ENCODE data around the gene ZNF367. TPM values are rescaled to one million over a fixed set of nuclear protein-coding genes. Genes with fewer than 3 reads are reported as not detected.

The ZNF367 gene
- polyA plus RNA-seq, 1 donor (not counting 4 experiments of a cell fraction or from before 2014, with no cell fraction given) = 2.2 TPM

DNA sequence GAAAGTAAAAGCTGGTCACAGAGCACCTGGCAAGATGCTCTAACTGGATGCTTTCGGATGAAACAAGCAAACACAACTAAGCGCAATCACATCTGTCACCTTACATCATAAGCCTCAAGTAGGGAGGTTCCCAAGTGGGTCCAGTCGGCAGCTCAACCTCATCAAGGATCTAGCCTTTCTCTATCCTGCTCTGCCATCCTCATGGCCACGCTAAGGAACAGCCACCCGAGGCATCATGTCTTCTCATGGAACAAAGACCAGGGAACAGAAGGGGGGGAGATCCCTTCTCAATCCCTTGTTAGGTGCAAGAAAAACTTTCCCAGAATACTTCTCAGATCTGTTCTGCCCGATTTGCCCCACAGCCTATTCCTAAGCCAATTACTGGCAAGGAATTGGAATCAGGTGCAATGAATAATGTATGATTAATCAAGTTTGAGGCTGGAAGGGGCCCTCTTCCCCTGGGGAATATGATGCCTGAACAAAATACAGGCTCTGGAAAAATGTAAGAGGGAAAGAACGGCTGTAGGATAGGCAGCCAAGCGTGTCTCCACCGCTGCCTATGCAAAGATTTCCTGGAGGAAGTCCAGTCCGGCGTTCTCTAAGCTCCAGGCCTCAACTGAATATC is 30.5 kb upstream of the ZNF367 start:
- DNase-seq (ENCODE audit: low read depth, low spot score) = no peak
- Histone ChIP-seq H3K4me1 (ENCODE audit: control insufficient read depth, extremely low read depth, insufficient read depth, low read length) (peaks cover 10% of the 10 kb centered on the region), H3K9me1 (ENCODE audit: control insufficient read depth, extremely low read depth, insufficient read depth, low read length) (no peaks in the 10 kb centered on the region), H3K27me3 (ENCODE audit: control insufficient read depth, extremely low read depth, insufficient read depth, low read length) (no peaks in the 10 kb centered on the region), H3K27ac (ENCODE audit: control insufficient read depth, insufficient read depth, low read length) (no peak overlapping the region), H4K20me1 (ENCODE audit: control insufficient read depth, extremely low read depth, insufficient read depth, low read length) (no peaks in the 10 kb centered on the region), H3K9me3 (ENCODE audit: control insufficient read depth, low read depth, low read length) (no peaks in the 10 kb centered on the region), H3K36me3 (ENCODE audit: control insufficient read depth in 2 of 2, extremely low read depth in 1 of 2, insufficient read depth in 2 of 2, low read length in 2 of 2) (no peaks in the 10 kb centered on the region), H3K9ac (ENCODE audit: control insufficient read depth, extremely low read depth, insufficient read depth, low read length) (no peak overlapping the region), H3K79me2 (ENCODE audit: control insufficient read depth, insufficient read depth, low read length) (peaks cover 11% of the 10 kb centered on the region), H3K4me3 (ENCODE audit: control insufficient read depth in 2 of 3, extremely low read depth in 1 of 3, insufficient read depth in 2 of 3, low read depth in 1 of 3, low read length in 3 of 3) (no peak overlapping the region), H3K4me2 (ENCODE audit: control insufficient read depth, extremely low read depth, insufficient read depth, low read depth, low read length) (no peak overlapping the region), H2AFZ (ENCODE audit: control insufficient read depth, low read length) (no peak overlapping the region)
- FAIRE-seq = no peak
- TF ChIP-seq EZH2 (IDR thresholded peaks at IDR 0.05; ENCODE audit: low read length) = no peak
- TF ChIP-seq, protein P1, sequence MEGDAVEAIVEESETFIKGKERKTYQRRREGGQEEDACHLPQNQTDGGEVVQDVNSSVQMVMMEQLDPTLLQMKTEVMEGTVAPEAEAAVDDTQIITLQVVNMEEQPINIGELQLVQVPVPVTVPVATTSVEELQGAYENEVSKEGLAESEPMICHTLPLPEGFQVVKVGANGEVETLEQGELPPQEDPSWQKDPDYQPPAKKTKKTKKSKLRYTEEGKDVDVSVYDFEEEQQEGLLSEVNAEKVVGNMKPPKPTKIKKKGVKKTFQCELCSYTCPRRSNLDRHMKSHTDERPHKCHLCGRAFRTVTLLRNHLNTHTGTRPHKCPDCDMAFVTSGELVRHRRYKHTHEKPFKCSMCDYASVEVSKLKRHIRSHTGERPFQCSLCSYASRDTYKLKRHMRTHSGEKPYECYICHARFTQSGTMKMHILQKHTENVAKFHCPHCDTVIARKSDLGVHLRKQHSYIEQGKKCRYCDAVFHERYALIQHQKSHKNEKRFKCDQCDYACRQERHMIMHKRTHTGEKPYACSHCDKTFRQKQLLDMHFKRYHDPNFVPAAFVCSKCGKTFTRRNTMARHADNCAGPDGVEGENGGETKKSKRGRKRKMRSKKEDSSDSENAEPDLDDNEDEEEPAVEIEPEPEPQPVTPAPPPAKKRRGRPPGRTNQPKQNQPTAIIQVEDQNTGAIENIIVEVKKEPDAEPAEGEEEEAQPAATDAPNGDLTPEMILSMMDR (optimal IDR thresholded peaks at IDR 0.05 in 1 of 3, IDR thresholded peaks at IDR 0.05 in 1 of 3, conservative IDR thresholded peaks at IDR 0.05 in 1 of 3; ENCODE audit: extremely low read depth in 1 of 3, insufficient read depth in 2 of 3, low read length in 3 of 3) = no peak
- dilution Hi-C loops (cut with MboI; ENCODE audit: extremely low pct_ligation_motif_present, low sequenced_read_pairs) = no loop called here

DNA sequence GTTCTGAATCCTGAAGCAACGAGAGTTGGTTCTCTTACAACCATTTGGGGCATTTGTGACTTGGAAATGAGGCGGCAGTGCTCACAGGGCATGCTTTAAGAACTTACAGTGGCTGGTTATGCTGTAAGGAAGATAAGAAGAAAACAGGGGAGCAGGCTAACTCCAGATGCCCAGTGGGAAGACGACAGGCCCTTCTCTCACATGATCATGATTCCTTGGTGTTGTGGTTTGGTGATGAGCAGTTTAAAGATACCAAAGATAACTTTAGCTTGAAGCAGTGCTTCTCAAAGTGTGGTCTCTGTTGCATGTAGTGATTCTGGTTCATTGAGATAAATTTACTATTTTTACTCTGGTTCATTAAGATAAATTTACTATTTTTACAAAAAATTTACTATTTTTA is 29.2 kb upstream of the ZNF367 start:
- FAIRE-seq = no peak
- DNase-seq (ENCODE audit: low read depth, low spot score) = no peak
- H3K27me3 ChIP-seq (ENCODE audit: control insufficient read depth, extremely low read depth, insufficient read depth, low read length) = no peaks in the 10 kb centered on the region
- H3K36me3 ChIP-seq (ENCODE audit: control insufficient read depth in 2 of 2, extremely low read depth in 1 of 2, insufficient read depth in 2 of 2, low read length in 2 of 2) = no peaks in the 10 kb centered on the region
- TF ChIP-seq, protein P1 (optimal IDR thresholded peaks at IDR 0.05 in 1 of 3, IDR thresholded peaks at IDR 0.05 in 1 of 3, conservative IDR thresholded peaks at IDR 0.05 in 1 of 3; ENCODE audit: extremely low read depth in 1 of 3, insufficient read depth in 2 of 3, low read length in 3 of 3) = no peak
- no peak for TF ChIP-seq EZH2 (IDR thresholded peaks at IDR 0.05; ENCODE audit: low read length)
- no peak overlapping the region for H3K9ac ChIP-seq (ENCODE audit: control insufficient read depth, extremely low read depth, insufficient read depth, low read length)
- dilution Hi-C loops (cut with MboI; ENCODE audit: extremely low pct_ligation_motif_present, low sequenced_read_pairs) = no loop called here
- no peak overlapping the region for H3K4me3 ChIP-seq (ENCODE audit: control insufficient read depth in 2 of 3, extremely low read depth in 1 of 3, insufficient read depth in 2 of 3, low read depth in 1 of 3, low read length in 3 of 3)
- H2AFZ ChIP-seq (ENCODE audit: control insufficient read depth, low read length) = no peak overlapping the region
- H3K79me2 ChIP-seq (ENCODE audit: control insufficient read depth, insufficient read depth, low read length) = peaks cover 11% of the 10 kb centered on the region
- H3K4me2 ChIP-seq (ENCODE audit: control insufficient read depth, extremely low read depth, insufficient read depth, low read depth, low read length) = no peak overlapping the region
- H3K9me1 ChIP-seq (ENCODE audit: control insufficient read depth, extremely low read depth, insufficient read depth, low read length) = no peaks in the 10 kb centered on the region
- H4K20me1 ChIP-seq (ENCODE audit: control insufficient read depth, extremely low read depth, insufficient read depth, low read length) = no peaks in the 10 kb centered on the region
- no peak overlapping the region for H3K27ac ChIP-seq (ENCODE audit: control insufficient read depth, insufficient read depth, low read length)
- no peaks in the 10 kb centered on the region for H3K9me3 ChIP-seq (ENCODE audit: control insufficient read depth, low read depth, low read length)
- peaks cover 10% of the 10 kb centered on the region for H3K4me1 ChIP-seq (ENCODE audit: control insufficient read depth, extremely low read depth, insufficient read depth, low read length)

Data from keratinocyte (primary cell).